Activated CD4-positive, alpha-beta T cell treated with anti-CD3 and anti-CD28 coated beads, Interleukin-2, amount 50 U/mL, for 16 hours (primary cell): ENCODE results near the gene LDLRAD4.

ENCODE experiments used
- DNase-seq: peaks from one replicate; pipeline ENCODE4 v3.0.0-alpha.2; 2020

The LDLRAD4 gene

DNA sequence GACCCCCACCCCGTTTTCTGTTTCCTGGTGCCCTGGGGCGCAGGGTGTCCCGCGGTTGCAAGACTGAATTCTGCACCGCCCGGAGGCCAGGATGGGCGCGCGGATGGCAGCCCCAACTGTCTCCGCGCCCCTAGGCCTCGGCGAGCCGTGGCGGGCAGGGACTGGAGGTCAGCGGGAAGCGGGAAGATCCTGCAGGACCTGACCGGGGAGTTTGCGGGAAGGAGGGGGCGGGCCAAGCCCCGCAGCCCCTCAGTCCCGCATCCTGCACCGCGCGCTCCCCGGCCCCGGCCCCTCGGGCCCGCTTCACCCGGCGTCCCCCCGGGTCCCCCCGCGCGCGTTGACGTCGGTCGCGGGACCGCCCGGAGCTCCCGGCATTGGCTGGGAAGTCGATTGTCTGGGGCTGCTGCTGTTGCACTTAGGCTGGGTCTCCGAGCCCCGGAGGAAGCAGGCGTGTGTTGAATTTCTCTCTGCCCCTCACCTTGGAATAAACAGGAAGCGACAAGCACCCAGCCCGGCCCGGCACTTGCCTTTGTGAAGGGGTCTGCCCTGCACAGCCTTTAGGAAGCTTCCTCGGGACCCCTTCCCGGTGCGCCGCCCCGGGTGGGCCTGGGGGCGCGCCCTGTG is at the start of gene LDLRAD4:
Gene LDLRAD4, plus strand, starts transcription at position 393 of the 624 bp plus-strand sequence.
- no peak for DNase-seq

DNA sequence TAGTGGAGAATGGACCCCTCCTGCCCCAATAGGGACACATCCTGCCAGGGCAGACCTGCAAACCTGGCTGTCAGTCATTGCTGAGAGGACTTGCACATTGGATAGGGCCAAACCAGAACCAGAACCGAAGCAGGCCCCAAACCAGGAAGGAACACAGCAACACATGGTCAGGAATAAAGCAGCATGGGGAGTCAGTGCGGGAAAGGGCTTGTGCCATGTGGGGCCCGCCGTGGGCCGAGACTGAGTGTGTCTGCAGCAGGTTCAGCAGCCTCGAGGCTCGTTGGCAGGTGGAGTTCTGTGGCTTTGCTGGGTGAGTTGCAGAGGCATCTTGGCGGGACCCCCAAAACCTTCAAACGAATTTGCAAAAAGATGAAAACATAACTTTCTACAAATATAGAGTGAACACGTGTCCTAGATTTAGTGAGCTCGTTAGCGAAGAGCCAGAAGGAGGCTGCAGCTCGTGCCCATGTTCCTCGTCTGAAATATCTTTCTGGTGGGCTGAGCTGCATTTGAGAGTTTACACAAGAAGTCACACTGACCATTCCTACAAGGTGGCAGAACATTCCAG is 44.9 kb upstream of the LDLRAD4 start:
- DNase-seq = no peak

DNA sequence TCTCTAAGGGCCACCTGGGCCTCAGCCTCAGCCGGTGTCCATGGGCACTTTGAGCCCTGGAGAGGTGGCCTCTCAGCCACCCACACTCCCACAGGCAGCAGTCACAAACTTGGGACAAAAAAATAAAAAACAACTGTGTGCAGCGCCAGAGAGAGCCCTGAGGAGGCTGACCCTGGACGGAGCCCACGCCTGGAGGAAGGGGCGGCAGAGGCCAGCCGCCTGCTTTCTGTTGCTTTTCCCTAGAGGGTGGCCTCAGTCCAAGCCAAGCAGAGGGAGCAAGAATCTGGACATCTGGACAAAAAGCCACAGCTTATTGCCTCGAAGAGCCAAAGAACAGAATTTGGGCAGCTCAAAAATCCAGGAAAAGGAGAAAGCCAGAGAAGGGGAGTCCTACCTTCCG is 43.3 kb upstream of the LDLRAD4 start:
- DNase-seq = no peak

DNA sequence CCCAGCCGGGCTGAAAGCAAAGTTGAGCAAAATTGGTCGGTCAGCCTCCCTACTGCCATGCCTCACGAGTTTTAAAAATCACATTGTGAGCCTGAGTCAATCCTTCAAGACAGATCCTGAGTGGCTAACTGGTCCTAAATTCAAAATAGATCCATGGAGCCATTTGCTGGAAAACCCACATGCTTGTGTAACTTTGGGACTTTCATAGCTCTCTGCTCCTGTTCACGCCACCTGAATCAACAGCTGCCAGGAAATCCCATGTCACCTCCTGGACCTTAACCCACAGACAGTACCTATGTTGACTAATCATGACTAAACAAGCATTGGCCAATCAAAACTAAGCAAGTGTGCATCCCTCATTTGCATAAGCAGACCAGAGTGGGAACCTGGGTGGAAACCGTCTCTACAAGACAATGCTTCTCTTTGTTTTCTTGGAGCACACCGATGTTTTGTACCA is 42.8 kb upstream of the LDLRAD4 start:
- DNase-seq = peak; percentile 26

DNA sequence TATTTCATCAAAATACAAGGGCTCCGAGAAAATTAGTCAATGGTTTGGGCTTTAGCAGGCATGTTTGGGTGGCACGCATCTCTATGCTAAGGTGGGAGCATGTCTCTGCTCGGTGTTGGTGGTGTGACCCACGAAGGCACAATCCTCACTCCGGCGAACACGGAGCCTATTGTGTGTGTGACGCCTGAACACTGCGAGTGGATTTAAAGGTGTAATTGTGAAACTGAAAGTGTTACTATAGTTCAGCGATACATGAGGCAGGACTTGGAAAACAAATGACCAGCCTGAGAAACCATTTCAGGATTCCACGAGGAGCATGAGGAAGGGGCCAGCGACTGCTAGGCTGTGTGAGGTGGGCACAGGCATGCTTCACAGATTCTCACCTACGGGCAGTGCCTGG is 41.7 kb upstream of the LDLRAD4 start:
- DNase-seq = no peak

DNA sequence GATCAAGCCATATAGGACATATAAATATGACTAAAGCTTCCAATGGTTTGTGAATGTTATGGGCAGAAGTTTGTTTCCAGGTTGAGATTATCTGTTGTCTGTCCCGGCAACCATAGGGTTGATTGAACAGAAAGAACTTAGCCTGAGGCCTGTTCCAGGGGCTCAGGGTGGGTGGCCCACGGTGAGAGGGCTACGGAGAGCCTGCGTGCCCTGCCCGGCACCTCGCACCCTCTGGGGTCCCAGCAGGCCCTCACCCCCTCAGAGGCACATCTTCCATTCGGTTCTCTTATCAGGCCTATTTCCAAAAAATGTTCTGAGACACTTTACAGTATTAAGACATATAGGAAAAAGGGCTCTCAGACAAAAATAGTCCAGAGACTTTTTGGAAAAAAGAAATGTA is 40.4 kb upstream of the LDLRAD4 start:
- DNase-seq = no peak

DNA sequence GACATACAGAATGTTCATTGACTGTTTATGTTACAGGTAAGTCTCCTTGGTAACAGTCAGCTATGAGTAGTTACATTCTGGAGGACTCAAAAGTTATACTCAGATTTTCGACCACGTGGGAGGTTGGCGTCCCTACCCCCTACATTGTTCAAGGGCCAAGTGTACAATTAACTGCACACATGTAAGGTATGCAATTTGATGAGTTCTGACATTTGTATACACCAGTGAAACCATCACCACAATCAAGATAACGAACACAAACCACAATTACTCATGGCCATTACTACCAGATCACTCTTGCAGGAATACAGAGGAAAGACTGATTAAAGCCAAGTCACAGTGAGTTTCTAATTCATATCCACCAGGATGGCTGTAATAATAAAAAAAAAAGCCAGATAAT is 39.6 kb upstream of the LDLRAD4 start:
- DNase-seq = peak; percentile 65

DNA sequence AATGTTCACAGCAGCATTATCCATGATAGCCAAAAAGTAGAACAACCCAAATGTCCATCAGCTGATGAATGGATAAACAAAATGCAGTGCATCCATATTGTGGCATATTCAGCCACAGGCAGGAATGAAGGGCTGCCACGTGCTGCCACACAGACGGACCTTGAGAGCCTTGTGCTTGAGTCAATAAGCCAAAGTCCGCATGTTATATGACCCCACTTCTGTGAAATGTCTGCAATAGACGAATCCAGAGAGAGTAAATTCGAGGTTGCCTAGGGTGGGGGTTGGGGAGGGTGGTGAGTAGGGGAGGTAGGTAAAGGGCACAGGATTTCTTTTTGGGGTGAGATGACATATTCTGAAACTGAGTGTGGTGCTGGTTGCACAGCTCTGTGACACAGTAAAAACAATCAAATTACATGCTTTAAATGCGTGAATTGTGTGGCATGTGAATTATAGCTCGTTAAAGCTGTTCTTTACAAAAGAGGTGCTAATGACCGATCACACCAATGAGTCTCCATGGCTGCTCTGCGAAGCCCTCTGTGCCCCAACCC is 38.9 kb upstream of the LDLRAD4 start:
- peak; percentile 71 for DNase-seq

DNA sequence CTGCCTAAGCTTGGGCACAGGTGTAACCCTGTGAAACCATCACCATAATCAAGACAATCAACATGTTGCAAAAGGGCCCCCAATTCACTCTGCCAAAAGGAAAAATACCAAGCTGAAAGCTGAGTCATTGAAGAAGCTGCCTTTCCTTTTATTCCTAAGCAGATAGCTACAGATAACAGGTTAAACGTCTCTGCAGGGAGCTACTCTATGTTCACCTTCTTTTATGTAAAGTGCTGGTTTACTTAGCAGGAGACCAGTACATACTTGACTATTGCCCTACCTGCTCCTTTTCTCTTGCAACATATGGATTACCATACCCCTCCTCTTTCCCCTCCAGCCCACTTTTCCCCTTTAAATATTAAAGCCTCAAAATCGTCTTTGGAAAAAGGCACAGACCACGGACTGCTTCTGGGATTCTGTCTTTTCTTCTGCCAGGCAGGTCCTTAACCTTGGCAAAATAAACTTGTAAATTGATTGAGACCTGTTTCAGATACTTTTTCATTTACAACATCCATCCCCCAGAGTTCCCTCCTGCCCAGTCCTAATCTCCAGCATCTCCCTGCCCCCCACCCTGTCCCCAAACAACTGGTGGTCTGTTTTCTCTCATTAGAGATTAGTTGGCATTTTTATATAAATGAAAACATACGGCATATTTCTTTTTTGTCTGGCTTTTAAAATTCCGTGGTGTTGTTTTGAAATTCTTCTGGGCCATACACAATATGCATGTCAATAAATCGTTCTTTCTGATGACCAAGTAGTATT is 37.8 kb upstream of the LDLRAD4 start:
- DNase-seq = no peak

DNA sequence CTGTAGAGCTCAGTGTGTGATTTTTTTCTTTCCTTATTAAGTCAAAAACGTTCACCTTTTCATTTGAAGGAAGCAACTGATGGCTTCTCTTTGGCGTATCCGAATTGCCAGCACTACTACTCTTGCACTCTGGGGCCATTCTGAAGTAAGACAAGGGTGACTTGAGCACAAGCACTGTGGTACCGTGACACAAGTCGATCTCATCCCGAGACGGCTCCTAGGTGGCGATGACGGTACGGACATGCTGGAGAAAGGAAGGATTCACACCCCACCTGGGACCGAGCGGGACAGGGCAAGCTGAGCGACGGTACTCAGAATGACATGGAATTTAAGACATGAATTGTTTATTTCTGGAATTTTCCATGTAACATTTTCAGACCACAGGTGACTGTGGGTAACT is 36.8 kb upstream of the LDLRAD4 start:
- DNase-seq = no peak

DNA sequence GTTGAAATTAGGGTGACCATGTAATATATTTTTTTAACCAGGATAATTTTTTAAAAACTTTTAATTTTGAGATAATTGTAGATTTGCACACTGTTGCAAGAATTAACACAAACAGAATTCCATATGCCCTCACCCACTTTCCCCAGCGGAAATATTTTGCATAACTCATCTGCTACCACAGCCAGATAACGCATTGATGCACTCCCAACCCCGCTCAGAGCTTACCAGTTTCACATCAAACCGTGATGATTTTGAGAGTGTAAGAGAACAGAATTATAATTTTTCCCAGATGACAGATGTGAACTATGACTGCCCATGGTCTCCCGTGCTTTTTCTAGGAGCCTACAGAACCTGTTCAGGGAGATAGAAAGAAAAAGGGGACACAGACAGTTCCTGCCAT is 35.2 kb upstream of the LDLRAD4 start:
- no peak for DNase-seq

DNA sequence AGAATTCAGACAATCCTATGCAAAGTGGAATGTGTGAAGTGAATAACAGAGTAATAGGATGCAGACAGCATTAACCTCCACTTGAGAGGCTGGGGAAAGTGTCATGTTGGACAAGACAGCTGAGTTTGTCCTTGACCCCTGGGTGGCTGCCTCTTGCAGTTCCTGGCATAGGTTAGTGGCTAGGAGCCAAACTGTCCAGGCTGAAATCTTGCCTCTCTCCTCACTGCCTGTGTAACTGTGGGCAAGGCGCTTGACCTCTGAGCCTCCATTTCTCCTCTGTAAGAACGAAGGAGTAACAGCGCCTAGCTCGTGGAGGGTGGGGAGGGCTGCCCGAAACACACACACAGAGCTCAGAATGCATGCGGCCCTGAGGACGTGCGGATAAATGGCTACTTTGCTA is 34.8 kb upstream of the LDLRAD4 start:
- no peak for DNase-seq

DNA sequence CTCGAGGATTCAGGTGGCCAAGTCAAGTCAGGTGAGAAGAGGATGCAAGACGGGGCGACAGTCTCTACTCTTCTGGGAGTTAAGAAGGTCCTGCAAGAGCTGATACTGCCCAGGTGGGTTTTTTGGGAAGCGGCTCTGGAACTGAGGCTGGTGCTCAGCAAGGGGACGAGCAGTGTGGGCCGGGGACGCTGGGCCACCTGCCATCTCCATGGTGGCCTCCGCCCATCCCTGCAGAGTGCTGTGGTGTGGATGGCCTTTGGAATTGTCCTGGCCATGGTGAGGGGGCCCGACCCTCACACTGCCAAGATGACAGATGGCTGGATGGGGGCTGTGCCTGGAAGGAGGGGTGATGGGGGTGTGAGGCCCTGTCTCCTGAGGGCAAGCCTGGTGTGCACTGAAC is 34.2 kb upstream of the LDLRAD4 start:
- no peak for DNase-seq

DNA sequence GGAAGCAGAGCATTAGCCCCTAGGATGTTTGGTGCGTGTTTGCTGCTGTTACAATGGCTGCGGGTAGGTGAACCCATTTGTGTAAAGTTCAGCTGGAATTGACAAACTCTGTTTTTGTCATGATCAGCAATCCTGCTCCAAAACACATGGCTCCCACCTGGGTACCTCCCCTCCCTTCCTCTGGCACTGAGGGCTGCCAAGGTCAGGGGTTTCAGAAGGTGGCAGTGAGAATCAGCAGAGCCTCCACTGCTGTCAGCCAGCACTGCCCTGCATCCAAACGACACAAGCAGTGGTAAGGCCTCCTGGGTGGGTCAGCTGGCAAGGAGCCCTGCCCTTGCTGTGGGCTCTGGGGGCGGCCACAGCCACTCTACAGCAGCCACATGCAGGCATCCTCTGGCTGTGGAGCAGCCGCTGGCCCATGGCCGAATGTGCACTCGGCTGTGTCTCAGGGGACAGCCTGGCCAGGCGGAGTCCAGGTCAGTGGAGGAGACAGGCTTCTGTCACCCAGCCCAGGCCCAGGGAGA is 32.8 kb upstream of the LDLRAD4 start:
- DNase-seq = no peak

DNA sequence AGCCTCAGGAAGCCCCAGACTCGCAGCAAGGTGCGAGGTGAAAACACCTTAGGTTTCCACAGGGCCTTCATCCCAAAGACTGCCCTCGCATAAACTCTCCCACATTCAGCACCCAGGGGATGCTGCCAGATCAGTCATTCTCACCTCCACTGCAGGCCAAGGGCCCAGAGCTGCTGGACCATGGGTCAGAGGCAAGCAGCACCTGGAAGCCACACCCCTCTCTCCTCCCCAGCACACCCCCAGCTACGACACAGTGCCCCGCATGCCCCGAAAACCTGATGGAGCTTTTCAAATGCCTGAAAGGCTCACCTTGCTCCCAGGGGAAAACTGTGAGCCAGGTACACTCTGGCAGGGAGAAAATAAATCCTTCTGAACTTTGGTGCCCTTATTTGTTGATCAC is 31.9 kb upstream of the LDLRAD4 start:
- DNase-seq = no peak

DNA sequence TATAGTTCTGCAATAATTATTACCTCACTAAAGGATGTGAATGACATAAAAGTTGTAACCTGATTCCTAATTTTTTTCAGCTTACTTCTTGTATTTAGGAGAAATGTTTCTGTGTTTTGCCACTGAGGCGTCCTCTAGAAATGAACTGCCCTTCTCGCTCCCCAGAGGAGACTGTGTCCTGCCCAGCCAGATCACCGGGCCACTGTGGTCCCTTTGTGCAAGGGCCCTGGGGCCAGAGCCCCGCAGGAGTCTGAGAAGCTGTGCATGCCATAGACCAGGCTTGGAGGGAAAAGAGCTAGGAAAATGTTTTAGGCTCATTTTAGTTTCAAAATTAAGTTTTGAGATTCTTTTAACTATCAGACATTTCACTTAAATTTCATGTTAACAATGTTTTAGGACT is 31.1 kb upstream of the LDLRAD4 start:
- DNase-seq = no peak

DNA sequence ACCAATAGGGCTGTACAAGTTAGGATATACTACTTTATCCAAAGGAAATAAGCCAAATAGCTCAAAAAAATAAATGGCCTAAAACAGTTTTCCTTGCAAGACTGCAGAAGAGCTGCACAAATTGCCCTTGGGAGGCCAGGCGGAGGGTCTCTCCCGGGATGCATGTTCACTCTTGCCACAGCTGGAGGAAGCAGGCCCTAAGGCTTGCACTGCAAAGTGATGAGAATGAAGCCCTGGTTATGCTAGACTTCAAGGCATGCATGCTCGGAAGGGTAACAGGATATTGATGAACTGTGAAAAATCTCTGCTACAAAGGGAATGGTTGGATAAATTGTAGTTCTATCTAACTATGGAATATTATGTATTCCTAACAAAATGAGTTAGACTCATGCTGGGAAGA is 27.5 kb upstream of the LDLRAD4 start:
- no peak for DNase-seq

DNA sequence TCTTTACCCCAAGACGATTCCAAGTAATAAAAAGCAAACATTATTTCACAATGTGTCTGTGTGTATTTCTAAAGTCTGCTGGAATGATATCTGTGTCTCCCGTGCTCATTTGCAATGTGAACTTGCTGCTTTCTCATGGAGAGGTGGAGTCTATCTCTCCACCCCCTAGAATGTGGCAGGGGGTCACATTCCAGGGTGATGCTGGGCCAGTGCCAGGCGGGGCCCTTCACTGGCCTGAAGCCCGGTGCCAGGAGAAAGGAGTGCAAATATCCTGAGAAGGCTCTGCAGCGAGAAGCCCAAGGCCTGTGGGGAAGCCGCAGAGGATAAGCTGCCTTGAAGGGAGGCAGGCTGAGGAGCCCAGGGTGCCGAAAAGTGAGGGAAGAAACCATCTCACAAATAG is 26.8 kb upstream of the LDLRAD4 start:
- no peak for DNase-seq

DNA sequence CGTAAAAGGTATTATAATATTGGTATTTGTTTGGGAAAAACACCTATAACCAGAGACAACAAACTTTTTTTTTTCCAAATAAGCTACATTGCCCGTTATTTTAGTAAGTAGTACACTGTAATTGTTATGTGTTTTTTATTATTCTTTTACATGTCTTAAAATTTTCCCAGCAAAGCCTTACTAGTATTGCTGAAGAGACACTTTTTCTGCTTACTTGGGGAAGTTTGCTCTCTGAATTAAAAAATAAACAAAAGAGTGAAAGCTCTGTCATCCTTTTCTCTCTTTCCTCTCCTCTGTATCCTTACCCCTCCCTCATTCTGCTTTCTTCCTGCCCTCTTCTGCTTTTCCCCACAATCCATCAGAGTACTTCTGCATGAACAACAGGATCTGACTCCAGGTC is 25.6 kb upstream of the LDLRAD4 start:
- DNase-seq = no peak

DNA sequence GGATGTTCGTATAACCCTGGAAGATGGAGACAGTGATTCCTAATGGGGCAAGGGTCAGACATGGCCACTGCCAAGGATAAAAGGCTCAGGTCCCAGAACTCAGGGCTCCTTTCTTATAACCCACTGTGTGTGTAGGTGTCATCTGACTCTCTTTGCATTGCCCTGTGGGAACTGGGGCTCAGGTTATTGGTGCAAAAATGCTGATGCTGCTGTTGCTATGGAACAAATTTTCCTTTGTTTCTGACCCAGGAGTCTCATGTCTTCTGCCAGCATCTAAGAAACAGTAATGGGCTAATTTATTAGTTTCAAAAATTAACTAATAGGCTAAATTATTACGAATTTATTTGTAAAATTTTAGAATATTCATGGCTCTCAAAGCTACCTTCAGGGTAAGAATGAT is 24.3 kb upstream of the LDLRAD4 start:
- no peak for DNase-seq

DNA sequence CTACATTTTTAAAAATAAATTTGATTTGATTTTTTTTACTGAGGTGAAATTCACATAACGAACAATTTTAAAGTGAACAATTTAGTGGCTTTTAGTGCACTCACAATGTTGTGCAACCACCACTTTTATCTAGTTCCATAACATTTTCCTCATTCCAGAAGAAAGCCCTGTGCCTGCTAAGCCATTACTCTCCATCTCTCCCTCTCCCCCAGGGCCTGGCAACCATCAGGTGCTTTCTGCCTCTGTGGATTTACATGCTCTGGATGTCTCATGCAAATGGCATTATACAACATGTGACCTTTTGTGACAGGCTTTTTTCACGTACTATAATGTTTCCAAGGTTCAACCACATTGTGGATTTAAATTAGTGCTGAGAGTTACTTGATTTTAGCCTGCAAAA is 19.9 kb upstream of the LDLRAD4 start:
- no peak for DNase-seq

DNA sequence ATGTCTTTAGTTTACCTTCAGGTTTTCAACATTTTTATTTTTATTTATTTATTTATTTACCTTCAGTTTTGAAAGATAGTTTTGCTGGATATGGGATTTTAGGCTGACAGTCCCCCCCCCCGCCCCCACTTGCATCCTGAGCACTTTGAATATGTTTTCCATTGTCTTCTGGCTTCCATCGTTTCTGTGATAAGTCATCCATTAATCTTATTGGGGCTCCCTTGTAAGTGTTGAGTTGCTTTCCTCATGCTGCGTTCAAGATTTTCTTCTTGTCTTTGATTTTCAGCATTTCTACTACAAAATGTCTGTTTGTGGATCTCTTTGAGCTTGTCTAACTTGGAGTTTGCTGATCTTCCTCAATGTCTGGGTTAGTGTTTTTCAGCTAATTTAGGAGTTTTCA is 19.4 kb upstream of the LDLRAD4 start:
- no peak for DNase-seq

DNA sequence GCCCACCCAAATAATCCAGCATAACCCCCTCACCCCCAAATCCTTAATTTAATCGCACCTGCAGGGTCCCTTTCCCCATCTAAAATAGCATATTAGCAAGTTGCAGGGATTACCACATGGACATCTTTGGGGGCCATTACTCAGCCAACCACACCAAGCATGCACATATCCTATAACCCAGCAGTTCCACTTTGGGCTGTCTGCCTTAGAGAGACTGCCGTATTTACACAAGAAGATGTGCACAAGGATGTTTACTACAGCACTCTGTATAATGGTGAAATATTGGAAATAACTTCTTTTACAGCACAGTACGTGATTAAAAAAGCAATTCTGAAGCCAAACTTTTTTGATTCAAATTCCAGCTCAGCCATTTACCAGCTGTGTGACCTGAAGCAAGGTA is 17.3 kb upstream of the LDLRAD4 start:
- DNase-seq = no peak

DNA sequence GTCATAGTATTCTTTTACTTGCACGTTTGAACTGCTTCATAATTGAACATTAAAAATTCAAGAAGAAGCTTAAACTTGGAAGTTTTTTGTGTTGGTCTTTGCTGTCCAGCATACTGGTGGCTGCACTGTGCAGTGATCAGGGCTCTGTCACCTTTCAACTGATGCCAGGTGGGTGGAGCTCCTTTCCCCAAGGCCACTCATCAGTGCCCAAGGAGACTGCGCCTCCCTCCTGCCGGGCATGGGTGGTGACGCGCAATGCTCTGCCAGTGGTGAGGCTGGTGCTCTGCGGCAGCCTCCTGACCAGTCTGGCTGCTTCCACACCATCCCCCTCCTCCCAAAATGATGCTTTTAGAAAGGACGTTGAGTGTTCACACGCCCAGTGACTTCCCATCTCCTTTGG is 16.0 kb upstream of the LDLRAD4 start:
- DNase-seq = no peak
